ENCODE results near the gene BNIP1.
A peak's percentile ranks its signal among the peaks of the same experiment; 100 is the strongest.

BNIP1 gene

GRCh38 chr5:173144200-173145176 is at the start of gene BNIP1 (continued):
- peak; percentile 71 for TF ChIP-seq REST (tag by site-specific recombination; IDR thresholded peaks at IDR 0.05)
- TF ChIP-seq PBX3 (CRISPR knock-in tag; IDR thresholded peaks at IDR 0.05): no peak
- peak; percentile 61; the same call in 1 of the 2 replicates for TF ChIP-seq REPIN1 (tag by site-specific recombination; IDR thresholded peaks at IDR 0.05; ENCODE audit: low read depth)
- peak; percentile 14 for TF ChIP-seq KLF16 (tag by site-specific recombination; IDR thresholded peaks at IDR 0.05)
- peak; percentile 41 for TF ChIP-seq ZNF654 (tag by site-specific recombination; IDR thresholded peaks at IDR 0.05; ENCODE audit: low read depth)
- TF ChIP-seq ZBTB1 (tag by site-specific recombination; IDR thresholded peaks at IDR 0.05): no peak
- TF ChIP-seq ZNF600 (tag by site-specific recombination; IDR thresholded peaks at IDR 0.05): peak; percentile 79
- TF ChIP-seq ZNF112 (tag by site-specific recombination; IDR thresholded peaks at IDR 0.05): no peak
- peak; percentile 80 for TF ChIP-seq SCRT2 (tag by site-specific recombination; IDR thresholded peaks at IDR 0.05)
- no peak for TF ChIP-seq ZNF426 (tag by site-specific recombination; IDR thresholded peaks at IDR 0.05)
- peak; percentile 100 for TF ChIP-seq ZNF580 (tag by site-specific recombination; IDR thresholded peaks at IDR 0.05)
- TF ChIP-seq ZNF404 (tag by site-specific recombination; IDR thresholded peaks at IDR 0.05): no peak
- no peak for TF ChIP-seq ZNF513 (tag by site-specific recombination; IDR thresholded peaks at IDR 0.05)
- no peak for TF ChIP-seq ZNF16 (tag by site-specific recombination; IDR thresholded peaks at IDR 0.05; ENCODE audit: low read depth)
- no peak for TF ChIP-seq ZNF677 (tag by site-specific recombination; IDR thresholded peaks at IDR 0.05)
- TF ChIP-seq ZNF639 (tag by site-specific recombination; IDR thresholded peaks at IDR 0.05): peak; percentile 63; the same call in 1 of the 2 replicates
- TF ChIP-seq ZXDB (tag by site-specific recombination; IDR thresholded peaks at IDR 0.05): peak; percentile 84
- TF ChIP-seq ZNF48 (tag by site-specific recombination; IDR thresholded peaks at IDR 0.05): no peak
- no peak for TF ChIP-seq ZNF514 (tag by site-specific recombination; IDR thresholded peaks at IDR 0.05)
- TF ChIP-seq ZBTB26 (tag by site-specific recombination; optimal IDR thresholded peaks at IDR 0.05): peak; percentile 38
- no peak for TF ChIP-seq ZNF701 (tag by site-specific recombination; IDR thresholded peaks at IDR 0.05)
- TF ChIP-seq ZFP3 (tag by site-specific recombination; IDR thresholded peaks at IDR 0.05; ENCODE audit: low read depth): no peak
- TF ChIP-seq ZNF292 (tag by site-specific recombination; IDR thresholded peaks at IDR 0.05; ENCODE audit: borderline replicate concordance, low read depth): no peak
- TF ChIP-seq SCRT1 (tag by site-specific recombination; IDR thresholded peaks at IDR 0.05; ENCODE audit: borderline replicate concordance): peak; percentile 59
- peak; percentile 52 for TF ChIP-seq PRDM4 (tag by site-specific recombination; IDR thresholded peaks at IDR 0.05)
- TF ChIP-seq ZNF785 (tag by site-specific recombination; IDR thresholded peaks at IDR 0.05): no peak
- TF ChIP-seq ZNF560 (tag by site-specific recombination; IDR thresholded peaks at IDR 0.05; ENCODE audit: borderline replicate concordance): no peak
- TF ChIP-seq ZBTB8A (tag by site-specific recombination; IDR thresholded peaks at IDR 0.05): peak; percentile 68

All from HEK293 (cell line).